ENCODE results near the gene C1RL.
"Not testable (repeated sequence)": the region's sequence is repeated elsewhere in the genome, so short reads cannot be mapped to it uniquely, and the experiment has no call there.

Gene C1RL

GRCh38 chr12:7107636-7108002 lies 1.4 kb downstream of the C1RL start:
- no peak for TF ChIP-seq CTCF (conservative IDR thresholded peaks at IDR 0.05; ENCODE audit: low read length)
- H3K4me3 ChIP-seq (ENCODE audit: low read length) = peak overlapping the region; percentile 89

GRCh38 chr12:7107181-7107580 lies 1.8 kb downstream of the C1RL start:
- H3K4me3 ChIP-seq (ENCODE audit: low read length) = peak overlapping the region; percentile 16
- not testable (repeated sequence) for DNase-seq (ENCODE audit: low read depth)

More at GRCh38 chr12:7107636-7108002, 1.4 kb downstream of the C1RL start:
- DNase-seq (ENCODE audit: low read depth) = peak; percentile 11

GRCh38 chr12:7106082-7106481 lies 2.9 kb downstream of the C1RL start:
- no peak for TF ChIP-seq CTCF (conservative IDR thresholded peaks at IDR 0.05; ENCODE audit: low read length)
- DNase-seq (ENCODE audit: low read depth) = no peak
- H3K4me3 ChIP-seq (ENCODE audit: low read length) = no peak overlapping the region

GRCh38 chr12:7103837-7104584 lies 5.0 kb downstream of the C1RL start:
- TF ChIP-seq CTCF (conservative IDR thresholded peaks at IDR 0.05; ENCODE audit: low read length) = no peak
- DNase-seq (ENCODE audit: low read depth) = no peak
- H3K4me3 ChIP-seq (ENCODE audit: low read length) = no peak overlapping the region

- no peak for DNase-seq (ENCODE audit: low read depth)
- H3K4me3 ChIP-seq (ENCODE audit: low read length) = no peak overlapping the region
- no peak for TF ChIP-seq CTCF (conservative IDR thresholded peaks at IDR 0.05; ENCODE audit: low read length)
Observed at GRCh38 chr12:7102582-7102981, 6.4 kb downstream of the C1RL start.

GRCh38 chr12:7101694-7102131 lies 7.3 kb downstream of the C1RL start:
- no peak for DNase-seq (ENCODE audit: low read depth)
- no peak overlapping the region for H3K4me3 ChIP-seq (ENCODE audit: low read length)
- TF ChIP-seq CTCF (conservative IDR thresholded peaks at IDR 0.05; ENCODE audit: low read length) = no peak

- TF ChIP-seq CTCF (conservative IDR thresholded peaks at IDR 0.05; ENCODE audit: low read length) = no peak
- no peak overlapping the region for H3K4me3 ChIP-seq (ENCODE audit: low read length)
- no peak for DNase-seq (ENCODE audit: low read depth)
Observed at GRCh38 chr12:7101047-7101693, 7.8 kb downstream of the C1RL start.
